ENCODE results near the gene PDK2. TPM values are rescaled to one million over a fixed set of nuclear protein-coding genes. Genes with fewer than 3 reads are reported as not detected.
A peak's percentile ranks its signal among the peaks of the same experiment; 100 is the strongest.

The PDK2 gene
- total and polyA plus RNA-seq, 2 experiments from 2014 or later, result 30.2 to 48.1 TPM

DNA sequence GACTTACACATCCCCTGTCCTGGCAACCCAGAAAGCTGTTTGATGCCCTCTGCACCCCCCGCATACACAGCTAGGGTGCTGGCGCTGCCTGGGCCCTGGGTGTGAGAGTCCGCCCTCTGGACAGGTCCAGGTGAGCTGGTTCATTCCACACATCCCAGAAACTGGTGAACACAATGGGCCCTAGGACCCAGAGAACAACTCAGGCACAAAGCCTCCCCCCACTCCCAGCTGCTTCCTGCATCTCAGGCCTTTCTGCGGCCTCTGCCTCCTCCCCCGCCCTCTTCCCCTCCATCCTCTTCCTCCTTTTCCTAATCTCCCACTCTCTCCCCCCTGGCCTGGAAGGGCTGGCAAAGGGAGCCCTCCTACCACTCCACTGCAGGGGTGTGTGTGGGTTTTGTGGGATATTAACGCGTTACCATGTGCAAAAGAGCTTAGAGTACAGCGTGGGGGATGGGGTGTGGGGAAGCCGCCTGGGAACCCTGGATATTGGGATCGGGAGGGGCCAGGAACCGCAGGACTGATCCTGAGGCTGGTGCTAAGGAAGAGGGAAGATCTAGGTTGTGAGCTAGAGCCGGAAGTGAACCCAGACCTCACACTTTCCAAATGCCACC is 56.9 kb downstream of the PDK2 start:
- H3F3A ChIP-seq (ENCODE audit: insufficient read depth), result peaks cover 30% of the 10 kb centered on the region
- peaks cover 36% of the 10 kb centered on the region for H3K4me1 ChIP-seq (ENCODE audit: insufficient read depth)
- H3K4me2 ChIP-seq (ENCODE audit: unreplicated experiment), result peak overlapping the region; percentile 97
- 2 to 4% methylated on average over 12 of the region's 12 CpGs for WGBS, 2 experiments (ENCODE audit: low coverage in 1 of 2, low lambda C conversion rate in 2 of 2, missing lambda C conversion rate in 2 of 2)
- H3K27me3 ChIP-seq (replicated peaks; ENCODE audit: insufficient read depth), result no peaks in the 10 kb centered on the region
- in situ Hi-C loops (cut with MboI), result no loop called here
- no peaks in the 10 kb centered on the region for H4K20me1 ChIP-seq (ENCODE audit: insufficient read depth)
- TF ChIP-seq EZH2 (IDR thresholded peaks at IDR 0.05; ENCODE audit: insufficient read depth, poor library complexity, severe bottlenecking), result no peak
- no peak for TF ChIP-seq EZH2phosphoT487 (IDR thresholded peaks at IDR 0.05; ENCODE audit: insufficient read depth, low read depth)
- H3K27ac ChIP-seq, result peak overlapping the region; percentile 66
- peak overlapping the region; percentile 78 for H3K9ac ChIP-seq
- peak overlapping the region; percentile 83 for H2AFZ ChIP-seq
- peak overlapping the region; percentile 83 for H3K4me3 ChIP-seq
- H3K9me2 ChIP-seq (ENCODE audit: insufficient read depth), result no peaks in the 10 kb centered on the region
- H3K36me3 ChIP-seq (ENCODE audit: low read depth), result no peaks in the 10 kb centered on the region
- no peaks in the 10 kb centered on the region for H3K9me3 ChIP-seq (ENCODE audit: low read depth)
- peaks cover 36% of the 10 kb centered on the region for H3K79me2 ChIP-seq (ENCODE audit: insufficient read depth)
- peak; percentile 92 for DNase-seq

DNA sequence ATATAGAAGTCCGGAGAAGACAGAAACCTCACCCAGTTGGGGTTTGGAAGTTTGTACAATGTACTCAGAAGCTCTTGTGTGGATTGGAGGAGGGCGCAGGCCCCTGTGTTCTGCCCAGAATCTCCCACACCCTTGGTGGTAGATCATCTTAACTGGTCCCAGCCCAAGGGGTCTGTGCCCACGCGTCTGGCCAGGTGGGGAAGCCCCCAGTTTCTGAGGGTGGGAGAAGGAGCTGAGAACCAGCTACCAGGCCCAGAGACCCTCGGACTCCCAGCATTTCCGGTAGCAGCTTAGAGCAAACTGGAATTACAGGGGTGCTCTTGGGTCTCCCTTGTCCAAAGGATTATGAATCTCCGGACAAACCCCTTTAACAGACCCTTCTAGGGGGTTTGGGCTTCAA is 57.6 kb downstream of the PDK2 start:
- Histone ChIP-seq H3K9ac (peak overlapping the region; percentile 78; the same call in 1 of the 2 replicates), H3K79me2 (ENCODE audit: insufficient read depth) (peaks cover 29% of the 10 kb centered on the region), H3F3A (ENCODE audit: insufficient read depth) (peaks cover 30% of the 10 kb centered on the region), H3K27ac (no peak overlapping the region), H3K4me1 (ENCODE audit: insufficient read depth) (peaks cover 31% of the 10 kb centered on the region), H4K20me1 (ENCODE audit: insufficient read depth) (no peaks in the 10 kb centered on the region), H3K9me2 (ENCODE audit: insufficient read depth) (no peaks in the 10 kb centered on the region), H3K9me3 (ENCODE audit: low read depth) (no peaks in the 10 kb centered on the region), H2AFZ (no peak overlapping the region), H3K36me3 (ENCODE audit: low read depth) (no peaks in the 10 kb centered on the region), H3K4me3 (peak overlapping the region; percentile 83; the same call in 1 of the 2 replicates), H3K27me3 (replicated peaks; ENCODE audit: insufficient read depth) (no peaks in the 10 kb centered on the region), H3K4me2 (ENCODE audit: unreplicated experiment) (peak overlapping the region; percentile 97)
- in situ Hi-C loops (cut with MboI), result no loop called here
- DNase-seq, result no peak
- no peak for TF ChIP-seq EZH2 (IDR thresholded peaks at IDR 0.05; ENCODE audit: insufficient read depth, poor library complexity, severe bottlenecking)
- TF ChIP-seq EZH2phosphoT487 (IDR thresholded peaks at IDR 0.05; ENCODE audit: insufficient read depth, low read depth), result no peak
- WGBS, 2 experiments (ENCODE audit: low coverage in 1 of 2, low lambda C conversion rate in 2 of 2, missing lambda C conversion rate in 2 of 2), result 37 to 39% methylated on average over 7 of the region's 7 CpGs

DNA sequence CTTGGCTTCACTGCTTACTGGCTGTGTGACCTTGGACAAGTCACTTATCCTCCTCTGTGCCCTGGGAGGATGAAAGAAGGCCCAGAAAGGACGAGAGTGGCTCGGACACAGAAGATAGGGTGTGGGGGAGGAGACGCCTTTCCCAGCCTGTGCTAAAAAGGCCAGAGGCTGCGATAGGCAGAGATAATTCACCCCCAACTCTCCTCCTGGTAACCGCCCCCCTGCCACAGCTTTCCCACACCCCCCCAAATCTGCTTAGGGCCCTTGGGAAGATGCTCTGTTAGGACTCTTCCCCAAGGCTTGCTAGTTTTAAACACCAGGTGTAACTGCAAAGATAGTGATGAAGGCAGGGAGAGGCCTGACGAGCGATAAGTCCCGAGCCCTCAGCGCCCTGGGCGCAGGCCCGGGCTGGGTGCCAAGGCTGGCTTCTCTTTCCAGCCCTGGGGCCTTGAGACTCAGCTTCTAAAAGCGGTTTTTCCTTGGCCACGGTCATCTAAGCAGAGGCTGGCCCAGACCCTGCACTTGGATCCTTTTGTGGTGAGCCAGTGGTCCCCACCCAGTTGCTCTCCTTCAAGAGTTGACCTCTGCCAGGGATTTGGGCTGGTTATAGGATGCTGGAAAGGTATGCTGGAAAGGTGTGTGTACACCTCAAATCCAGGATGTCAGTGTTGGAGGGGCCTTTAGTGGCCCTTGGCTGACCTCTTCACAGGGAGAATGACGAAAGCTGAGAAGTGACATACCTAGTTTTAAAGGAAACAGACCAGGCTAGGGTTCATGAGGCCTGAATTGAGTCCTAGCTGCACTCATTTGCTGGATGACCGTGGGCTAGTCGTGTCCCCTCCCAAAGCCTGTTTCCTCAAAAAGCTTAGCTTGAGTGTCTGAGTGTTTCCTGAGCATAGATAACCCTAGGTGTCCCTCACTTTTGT is 58.8 kb downstream of the PDK2 start:
- TF ChIP-seq EZH2 (IDR thresholded peaks at IDR 0.05; ENCODE audit: insufficient read depth, poor library complexity, severe bottlenecking) (no peak), EZH2phosphoT487 (IDR thresholded peaks at IDR 0.05; ENCODE audit: insufficient read depth, low read depth) (no peak)
- DNase-seq, result peak; percentile 68
- H3K27ac ChIP-seq, result peak overlapping the region; percentile 24; the same call in 1 of the 2 replicates
- no peaks in the 10 kb centered on the region for H4K20me1 ChIP-seq (ENCODE audit: insufficient read depth)
- no peak overlapping the region for H3K4me3 ChIP-seq
- peaks cover 30% of the 10 kb centered on the region for H3F3A ChIP-seq (ENCODE audit: insufficient read depth)
- no peaks in the 10 kb centered on the region for H3K9me3 ChIP-seq (ENCODE audit: low read depth)
- H3K27me3 ChIP-seq (replicated peaks; ENCODE audit: insufficient read depth), result no peaks in the 10 kb centered on the region
- no peak overlapping the region for H3K9ac ChIP-seq
- H3K36me3 ChIP-seq (ENCODE audit: low read depth), result no peaks in the 10 kb centered on the region
- no peak overlapping the region for H2AFZ ChIP-seq
- H3K4me1 ChIP-seq (ENCODE audit: insufficient read depth), result peaks cover 31% of the 10 kb centered on the region
- H3K79me2 ChIP-seq (ENCODE audit: insufficient read depth), result peaks cover 18% of the 10 kb centered on the region
- no peak overlapping the region for H3K4me2 ChIP-seq (ENCODE audit: unreplicated experiment)
- in situ Hi-C loops (cut with MboI), result no loop called here
- H3K9me2 ChIP-seq (ENCODE audit: insufficient read depth), result no peaks in the 10 kb centered on the region
- 44 to 46% methylated on average over 16 of the region's 16 CpGs for WGBS, 2 experiments (ENCODE audit: low coverage in 1 of 2, low lambda C conversion rate in 2 of 2, missing lambda C conversion rate in 2 of 2)

DNA sequence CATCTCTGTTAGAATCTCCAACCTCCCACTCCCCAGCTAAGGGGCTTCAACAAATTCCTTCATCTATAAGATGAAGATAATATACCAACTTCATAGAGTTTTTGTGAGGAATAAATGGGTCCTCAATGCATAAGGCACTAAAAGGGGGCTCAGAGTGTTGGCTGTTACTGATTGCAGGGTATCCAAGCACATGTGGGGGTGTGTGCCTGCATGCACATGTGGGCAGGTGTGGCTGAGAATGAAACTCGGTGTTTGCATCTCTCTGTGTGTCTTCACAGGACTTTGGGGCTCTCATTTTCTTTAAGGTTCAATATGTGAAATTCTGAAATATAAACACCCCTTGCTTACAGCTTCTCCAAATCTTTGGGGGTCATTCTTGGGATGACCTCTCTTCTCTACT is 59.5 kb downstream of the PDK2 start:
- H3K4me2 ChIP-seq (ENCODE audit: unreplicated experiment), result peak overlapping the region; percentile 43
- in situ Hi-C loops (cut with MboI), result no loop called here
- no peak overlapping the region for H2AFZ ChIP-seq
- peaks cover 12% of the 10 kb centered on the region for H3K79me2 ChIP-seq (ENCODE audit: insufficient read depth)
- H3F3A ChIP-seq (ENCODE audit: insufficient read depth), result peaks cover 30% of the 10 kb centered on the region
- no peak overlapping the region for H3K4me3 ChIP-seq
- no peak for DNase-seq
- no peaks in the 10 kb centered on the region for H3K27me3 ChIP-seq (replicated peaks; ENCODE audit: insufficient read depth)
- no peaks in the 10 kb centered on the region for H3K9me3 ChIP-seq (ENCODE audit: low read depth)
- H3K27ac ChIP-seq, result peak overlapping the region; percentile 78
- no peaks in the 10 kb centered on the region for H3K36me3 ChIP-seq (ENCODE audit: low read depth)
- no peak for TF ChIP-seq EZH2 (IDR thresholded peaks at IDR 0.05; ENCODE audit: insufficient read depth, poor library complexity, severe bottlenecking)
- TF ChIP-seq EZH2phosphoT487 (IDR thresholded peaks at IDR 0.05; ENCODE audit: insufficient read depth, low read depth), result no peak
- no peaks in the 10 kb centered on the region for H3K9me2 ChIP-seq (ENCODE audit: insufficient read depth)
- H3K4me1 ChIP-seq (ENCODE audit: insufficient read depth), result peaks cover 31% of the 10 kb centered on the region
- no peak overlapping the region for H3K9ac ChIP-seq
- WGBS, 2 experiments (ENCODE audit: low coverage in 1 of 2, low lambda C conversion rate in 2 of 2, missing lambda C conversion rate in 2 of 2), result 0 to 6% methylated on average over 1 of the region's 1 CpG
- H4K20me1 ChIP-seq (ENCODE audit: insufficient read depth), result no peaks in the 10 kb centered on the region

Data from GM23248 (cell line).